Renal cortex interstitium (tissue), 11 donors: ENCODE data around the gene SORCS2. TPM values are rescaled to one million over a fixed set of nuclear protein-coding genes. Genes with fewer than 3 reads are reported as not detected.
"Not testable (repeated sequence)": the region's sequence is repeated elsewhere in the genome, so short reads cannot be mapped to it uniquely, and the experiment has no call there.

Experiments used
- DNase-seq, 11 donors: peaks; one replicate each; pipeline ENCODE4 v3.0.0-alpha.2; 2013; ENCODE audit warnings: low read depth in 9 of 11, low spot score in 4 of 11; ENCODE audit errors: extremely low read depth in 1 of 11
- polyA plus RNA-seq, 3 donors: library from polyadenylated mRNA; unstranded; fragments of 120-200 nt; gene quantifications; one replicate each; pipeline ENCODE4 v1.2.1, GENCODE V29; 2013; ENCODE audit not compliant: insufficient read length in 3 of 3

Gene SORCS2
- polyA plus RNA-seq, 3 donors: 8.3 to 13.3 (median 9.9) TPM

DNA sequence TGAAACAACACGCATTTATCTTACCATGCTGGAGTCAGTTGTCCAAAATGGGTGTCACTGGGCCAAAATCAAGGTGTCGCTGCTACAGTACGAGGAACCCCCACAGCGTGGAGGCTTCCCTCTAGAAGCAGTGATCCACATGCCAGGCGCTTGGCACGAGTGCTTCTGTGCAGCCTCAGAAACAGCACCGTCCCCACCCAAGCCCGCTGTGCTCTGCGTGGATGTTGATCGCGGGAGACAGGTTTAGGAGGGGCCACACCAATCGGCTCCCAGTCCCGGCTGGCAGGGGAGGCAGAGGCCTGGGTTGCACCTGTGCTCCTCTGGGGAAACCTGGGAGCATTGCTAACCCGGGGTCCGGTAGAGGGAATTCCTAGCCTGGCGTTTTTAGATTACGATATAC is 407.9 kb downstream of the SORCS2 start:
- DNase-seq: no peak

DNA sequence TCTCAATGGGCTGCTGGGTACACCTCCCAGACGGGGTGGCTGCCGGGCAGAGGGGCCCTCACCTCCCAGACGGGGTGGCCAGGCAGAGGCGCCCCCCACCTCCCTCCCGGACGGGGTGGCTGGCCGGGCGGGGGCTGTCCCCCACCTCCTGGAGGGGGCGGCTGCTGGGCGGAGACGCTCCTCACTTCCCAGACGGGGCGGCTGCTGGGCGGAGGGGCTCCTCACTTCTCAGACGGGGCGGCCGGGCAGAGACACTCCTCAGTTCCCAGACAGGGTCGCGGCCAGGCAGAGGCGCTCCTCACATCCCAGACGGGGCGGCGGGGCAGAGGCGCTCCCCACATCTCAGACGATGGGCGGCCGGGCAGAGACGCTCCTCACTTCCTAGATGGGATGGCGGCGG is 409.8 kb downstream of the SORCS2 start:
- DNase-seq: not testable (repeated sequence)

DNA sequence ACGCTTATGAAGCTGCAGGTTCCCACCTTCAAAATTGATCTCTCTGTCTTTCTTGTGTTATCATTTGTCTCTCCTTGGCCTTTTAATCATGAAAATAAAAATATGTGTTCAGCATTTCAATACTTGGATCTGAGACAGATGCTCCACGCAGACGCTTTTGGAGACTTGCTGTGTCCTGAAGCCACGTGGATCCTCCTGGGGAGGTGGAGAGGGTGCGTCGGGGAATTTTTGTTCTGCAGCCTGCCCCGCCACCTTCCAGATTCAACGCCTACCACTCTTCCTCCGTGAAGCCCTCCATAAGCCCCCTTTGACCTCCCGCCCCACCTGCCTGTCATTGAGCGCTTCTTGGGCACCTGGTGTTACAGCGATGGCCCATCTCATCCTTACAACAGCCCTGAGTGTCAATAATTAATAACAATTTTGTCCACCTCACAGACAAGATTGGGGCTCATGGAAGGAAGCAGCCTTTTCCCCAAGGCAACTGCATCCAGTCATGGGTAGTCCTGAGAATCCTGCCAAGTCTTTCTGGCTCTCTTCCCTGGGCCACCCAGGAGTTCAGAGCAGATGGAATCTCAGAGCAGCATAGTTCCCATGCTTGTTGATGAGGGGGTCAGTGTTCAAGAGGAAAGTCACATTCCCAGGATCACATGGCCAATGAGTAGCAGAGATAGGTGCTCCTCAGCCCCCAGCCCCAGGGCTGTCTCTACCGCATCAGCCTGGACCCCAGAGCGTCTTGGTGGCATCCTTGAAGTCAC is 415.0 kb downstream of the SORCS2 start:
- DNase-seq: peak in 1 of 11 donors; percentile 18

DNA sequence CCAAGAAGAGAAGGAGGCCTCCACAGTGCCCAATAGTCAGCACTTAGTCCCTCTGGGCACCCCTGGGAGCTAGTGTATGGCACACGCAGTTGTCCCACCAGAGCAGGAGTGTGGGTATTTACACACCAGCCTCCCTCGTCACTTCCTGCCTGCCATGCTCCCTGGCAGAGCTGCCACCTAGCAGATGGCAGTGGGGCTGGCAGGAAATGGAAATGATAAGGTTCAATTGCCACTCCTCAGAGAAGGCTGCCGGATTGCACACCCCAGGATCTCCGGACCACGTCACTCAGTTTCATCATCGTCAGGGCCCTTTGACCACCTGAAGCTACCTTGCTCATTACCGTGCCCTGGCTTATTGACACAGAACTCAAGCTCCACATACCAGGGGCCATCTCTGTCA is 415.7 kb downstream of the SORCS2 start:
- DNase-seq: no peak

DNA sequence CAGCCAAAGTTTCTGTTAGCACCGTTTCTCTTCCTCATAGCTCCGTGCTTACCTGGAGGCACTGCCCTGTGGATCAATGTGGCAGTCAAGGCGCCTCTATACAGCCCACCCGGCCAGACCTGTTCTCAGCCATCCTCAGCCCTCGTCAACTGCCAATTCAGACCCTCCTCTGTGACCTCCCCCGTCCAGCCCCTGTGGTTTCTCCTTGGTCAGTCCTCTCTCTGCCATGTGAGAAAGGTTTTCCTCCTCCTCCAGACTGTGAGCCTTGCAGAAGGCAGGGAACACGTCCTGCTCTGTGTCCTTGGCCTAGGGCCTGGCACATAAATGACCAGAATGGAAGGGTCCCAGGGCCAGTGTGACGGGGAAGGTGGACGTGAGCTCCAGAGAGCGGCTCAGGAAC is 417.0 kb downstream of the SORCS2 start:
- DNase-seq: no peak

DNA sequence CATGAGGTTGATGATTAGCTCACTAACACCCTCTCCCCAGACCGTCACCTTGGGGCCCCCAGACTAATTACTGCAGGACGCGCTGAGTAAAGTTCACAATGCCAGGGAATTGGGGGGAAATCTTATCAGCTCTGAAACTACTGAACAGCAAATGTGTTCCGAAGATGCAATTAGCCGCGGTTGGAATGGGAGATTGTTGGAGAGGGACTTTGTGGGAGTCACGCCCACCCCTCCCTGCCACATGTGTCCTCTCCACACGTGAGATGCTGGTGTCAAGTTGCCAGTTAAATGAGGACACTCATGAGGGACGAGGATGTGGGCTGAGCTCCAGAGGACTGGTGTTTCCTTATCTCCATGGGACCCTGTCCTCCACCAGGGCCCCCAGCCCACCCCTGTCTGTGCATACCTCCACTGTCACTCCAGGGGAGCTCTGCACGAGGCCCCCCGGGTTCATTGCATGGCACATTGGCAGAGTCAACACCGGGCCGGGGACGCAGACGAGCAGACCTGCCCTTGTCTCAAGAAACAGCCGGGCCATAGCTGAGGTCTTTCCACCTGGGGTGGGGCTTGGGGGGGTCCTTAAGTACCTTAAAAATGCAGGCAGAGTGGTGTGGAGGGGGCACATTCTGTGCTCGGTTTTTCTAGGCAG is 417.8 kb downstream of the SORCS2 start:
- no peak for DNase-seq

DNA sequence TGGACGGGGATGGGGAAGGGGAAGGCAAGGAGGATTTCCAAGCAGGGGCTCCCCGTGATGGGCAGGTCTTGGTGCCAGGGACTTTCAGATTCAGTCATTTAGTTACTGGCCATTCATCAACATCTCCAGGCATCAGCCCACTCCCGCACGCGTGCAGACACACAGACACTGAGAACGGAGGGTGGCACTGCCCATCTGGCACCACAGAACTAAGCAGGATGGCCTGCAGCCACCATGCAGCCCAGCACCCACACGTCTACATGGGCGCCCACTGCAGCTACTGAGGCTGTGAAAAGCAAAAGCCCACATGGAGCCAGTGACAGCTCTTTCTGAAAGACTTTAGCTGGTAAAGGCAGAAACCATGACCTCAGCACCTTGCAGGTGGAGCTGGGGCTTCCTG is 418.5 kb downstream of the SORCS2 start:
- DNase-seq: no peak

DNA sequence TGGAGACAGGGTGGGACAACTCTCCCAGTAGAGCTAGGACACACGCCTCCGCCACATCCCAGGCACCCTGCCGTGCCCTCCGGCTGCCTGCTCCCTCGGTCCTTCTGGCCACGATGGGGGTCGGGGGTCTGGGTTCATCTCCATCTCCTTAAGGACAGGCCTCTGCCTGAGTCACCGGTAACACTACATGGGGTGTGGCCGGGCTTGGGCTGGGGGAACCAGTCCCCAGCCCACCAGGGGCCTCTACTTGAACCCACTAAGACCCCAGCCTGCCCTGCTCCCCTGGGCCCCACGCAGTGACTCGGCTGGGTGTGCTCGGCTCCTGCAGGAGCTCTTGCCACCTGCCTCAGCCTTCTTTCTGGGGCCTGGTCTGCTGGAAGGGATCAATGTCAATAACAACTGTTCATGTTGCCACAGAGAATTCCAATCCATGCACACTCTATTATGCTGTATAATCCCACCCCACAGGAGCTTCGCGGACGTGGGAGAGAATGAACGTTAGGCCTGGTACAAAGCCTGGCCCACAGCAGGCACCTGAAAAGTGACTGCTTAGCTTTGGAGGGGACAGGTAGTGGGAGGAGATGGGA is 420.1 kb downstream of the SORCS2 start:
- no peak for DNase-seq

DNA sequence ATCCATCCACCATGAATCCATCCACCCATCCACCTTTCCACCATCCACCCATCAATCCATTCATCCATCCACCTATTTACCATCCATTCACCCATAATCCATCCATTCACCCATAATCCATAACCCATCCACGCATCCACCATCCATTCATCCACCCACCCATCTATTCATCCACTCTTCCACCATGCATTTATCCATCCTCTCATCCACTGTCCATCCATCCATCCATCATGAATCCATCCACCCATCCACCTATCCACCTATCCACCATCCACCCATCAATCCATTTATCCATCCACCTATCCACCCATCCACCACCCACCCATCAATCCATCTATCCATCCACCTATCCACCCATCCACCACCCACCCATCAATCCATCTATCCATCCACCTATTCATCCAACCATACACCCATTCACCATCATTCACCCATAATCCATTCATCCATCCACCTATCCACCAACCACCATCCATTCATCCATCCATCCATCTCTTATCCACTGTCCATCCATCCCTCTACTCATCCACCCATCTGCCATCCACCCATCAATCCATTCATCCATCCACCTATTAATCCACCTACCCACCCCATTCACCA is 422.1 kb downstream of the SORCS2 start:
- no peak for DNase-seq

DNA sequence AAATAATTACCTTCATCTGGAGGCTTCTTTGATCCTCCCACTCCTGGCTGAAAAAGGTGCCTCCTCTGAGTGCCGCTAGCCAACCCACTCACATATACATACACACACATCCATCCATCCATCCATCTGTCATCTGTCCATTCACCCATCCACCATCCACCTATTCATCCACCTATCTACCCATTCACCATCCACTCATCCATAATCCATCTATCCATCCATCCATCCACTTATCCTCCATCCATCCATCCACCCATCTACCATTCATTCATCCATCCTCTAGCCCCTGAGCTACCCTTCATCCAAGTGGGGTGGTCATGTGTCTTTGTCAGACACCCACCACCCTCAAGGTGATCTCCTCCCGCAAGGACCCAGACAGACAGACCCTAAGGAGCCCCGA is 423.9 kb downstream of the SORCS2 start:
- no peak for DNase-seq

DNA sequence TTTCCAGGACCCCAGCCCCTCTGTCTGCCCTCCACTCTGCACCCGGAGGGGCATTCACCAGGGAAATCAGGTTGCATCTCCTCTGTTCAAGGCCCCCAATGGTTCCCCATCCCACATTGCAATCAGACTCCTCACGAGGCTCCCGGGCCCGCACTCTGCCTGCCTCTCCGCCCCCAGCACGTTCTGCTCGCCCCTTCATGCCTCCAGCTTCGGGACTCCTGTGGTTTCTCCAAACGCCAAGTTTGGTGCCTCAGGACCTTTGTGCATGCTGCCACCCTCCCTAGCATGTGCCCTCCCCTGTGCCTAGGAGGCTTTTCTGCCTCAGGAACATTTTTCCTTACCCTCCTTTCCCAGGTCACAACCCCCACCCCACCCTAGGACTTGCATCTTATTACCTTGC is 426.0 kb downstream of the SORCS2 start:
- DNase-seq: no peak

DNA sequence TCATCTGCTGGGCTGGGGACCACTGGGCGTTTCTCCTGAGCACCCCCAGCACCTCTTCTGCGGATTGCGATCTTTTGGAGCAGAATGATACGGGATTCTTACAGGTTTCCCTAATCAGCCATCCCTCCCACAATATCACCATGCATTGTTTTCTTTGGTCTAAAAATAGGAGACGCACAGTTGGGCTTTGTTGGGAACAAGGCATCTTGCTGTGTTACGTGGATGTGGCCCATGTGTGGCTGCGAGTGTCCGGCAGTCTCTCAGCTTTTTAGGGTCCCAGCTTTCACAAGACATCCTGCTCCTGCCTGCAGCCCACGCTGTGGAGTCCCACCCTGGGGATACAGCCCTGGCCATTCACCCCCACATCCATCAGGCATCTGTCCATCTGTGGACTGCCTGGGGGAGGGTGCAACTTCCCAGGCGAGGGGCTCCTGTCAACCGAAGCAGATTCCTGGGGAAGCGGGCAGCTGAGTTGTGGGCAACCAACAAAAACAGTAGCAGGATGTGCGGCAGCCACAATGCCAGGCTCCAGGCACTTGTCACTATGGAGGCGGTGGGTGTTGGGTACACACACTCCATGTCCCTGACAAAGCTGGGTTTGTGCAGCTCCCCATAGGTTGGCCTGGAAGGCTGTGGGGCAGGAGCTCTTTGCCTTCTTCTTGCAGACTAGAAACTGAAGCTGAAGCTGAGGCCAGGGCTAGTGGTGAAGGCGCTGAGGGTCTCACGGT is 427.9 kb downstream of the SORCS2 start:
- no peak for DNase-seq

DNA sequence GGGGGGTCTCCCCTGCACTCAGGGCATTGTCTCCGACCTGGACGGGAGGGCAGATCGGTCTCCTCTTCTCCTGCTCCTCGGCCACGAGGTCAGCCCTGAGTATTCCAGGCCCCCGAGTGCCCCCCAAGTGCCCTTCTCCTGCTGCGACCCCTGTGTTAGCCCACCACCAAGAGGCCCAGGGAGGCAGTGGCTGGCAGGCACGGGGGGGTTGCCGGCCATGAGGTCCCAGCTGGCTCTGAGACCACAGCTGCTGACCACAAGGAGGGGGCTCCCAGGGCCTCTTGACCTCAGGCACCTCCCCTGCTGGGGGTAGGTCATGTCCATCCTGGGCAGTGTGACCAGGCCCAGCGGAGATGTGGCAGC is 428.5 kb downstream of the SORCS2 start:
- no peak for DNase-seq

DNA sequence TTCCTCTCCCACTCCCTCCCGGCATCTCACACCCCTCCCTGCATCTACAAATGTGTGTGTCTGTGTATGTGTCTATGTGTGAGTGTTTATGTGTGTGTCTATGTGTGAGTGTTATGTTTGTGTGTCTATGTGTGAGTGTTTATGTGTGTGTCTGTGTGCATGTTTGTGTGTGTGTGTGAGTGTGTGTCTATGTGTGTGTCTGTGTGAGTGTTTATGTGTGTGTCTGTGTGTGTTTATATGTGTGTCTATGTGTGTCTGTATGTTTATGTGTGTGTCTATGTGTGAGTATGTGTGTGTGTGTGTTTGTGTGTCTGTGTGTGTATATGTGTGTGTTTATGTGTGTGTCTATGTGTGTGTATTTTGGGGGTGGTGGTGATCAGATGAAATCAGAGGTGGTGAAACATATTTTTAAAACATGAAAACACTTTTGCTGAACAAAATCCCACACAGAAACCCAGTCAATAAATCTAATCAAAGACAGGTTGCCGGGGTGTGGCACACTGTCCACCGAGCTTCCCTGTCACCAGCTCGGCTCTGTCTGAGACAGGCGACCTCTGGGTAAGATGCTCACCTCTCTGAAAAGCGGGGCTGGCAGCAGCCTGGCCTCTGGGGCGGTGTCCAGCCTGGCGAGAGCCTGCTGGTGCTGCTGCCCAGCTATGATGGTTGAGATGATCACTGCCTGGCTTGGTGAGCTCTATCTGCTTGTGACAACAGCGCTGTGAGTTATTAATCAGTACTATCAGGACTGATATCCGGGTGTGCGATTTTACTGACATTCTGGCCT is 429.1 kb downstream of the SORCS2 start:
- DNase-seq: no peak

DNA sequence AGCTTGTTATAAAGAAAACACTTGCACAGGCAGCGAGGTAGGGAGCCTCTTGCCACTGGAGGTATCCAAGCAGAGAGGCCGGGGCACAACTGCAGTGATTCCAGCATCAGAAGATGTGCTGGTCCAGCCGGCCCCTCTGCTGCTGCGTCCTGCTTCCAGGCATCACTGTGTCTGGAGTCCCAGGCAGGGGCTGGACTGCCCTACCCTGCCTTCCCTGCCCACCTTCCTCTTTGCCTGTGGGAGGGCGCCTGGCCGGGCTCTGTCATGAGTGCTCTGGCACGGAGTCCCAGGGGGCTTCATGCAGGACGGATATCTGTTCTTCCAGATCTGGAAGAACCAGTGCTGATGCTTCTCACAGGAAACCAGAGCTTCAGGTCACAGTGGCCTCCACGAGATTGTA is 430.0 kb downstream of the SORCS2 start:
- DNase-seq: no peak

DNA sequence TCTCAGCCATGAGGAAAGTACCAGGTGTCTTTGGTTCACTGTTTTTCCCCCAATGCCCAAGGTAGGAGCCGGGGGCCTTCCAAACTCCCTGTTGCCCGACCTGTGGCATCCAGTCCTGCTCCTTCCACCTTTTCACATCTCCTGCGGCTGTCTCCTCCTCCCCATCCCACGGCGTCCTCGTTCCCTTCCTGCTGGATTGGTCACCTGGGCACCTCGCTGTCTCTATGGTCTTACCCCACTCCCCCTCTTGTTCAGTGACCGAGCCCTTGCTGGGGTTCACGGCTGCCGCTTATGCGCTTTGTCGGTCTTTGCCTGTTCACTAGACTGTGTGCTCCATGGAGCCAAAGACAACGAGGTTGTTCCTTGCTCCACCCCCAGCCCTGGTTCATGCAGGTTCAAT is 431.1 kb downstream of the SORCS2 start:
- no peak for DNase-seq

DNA sequence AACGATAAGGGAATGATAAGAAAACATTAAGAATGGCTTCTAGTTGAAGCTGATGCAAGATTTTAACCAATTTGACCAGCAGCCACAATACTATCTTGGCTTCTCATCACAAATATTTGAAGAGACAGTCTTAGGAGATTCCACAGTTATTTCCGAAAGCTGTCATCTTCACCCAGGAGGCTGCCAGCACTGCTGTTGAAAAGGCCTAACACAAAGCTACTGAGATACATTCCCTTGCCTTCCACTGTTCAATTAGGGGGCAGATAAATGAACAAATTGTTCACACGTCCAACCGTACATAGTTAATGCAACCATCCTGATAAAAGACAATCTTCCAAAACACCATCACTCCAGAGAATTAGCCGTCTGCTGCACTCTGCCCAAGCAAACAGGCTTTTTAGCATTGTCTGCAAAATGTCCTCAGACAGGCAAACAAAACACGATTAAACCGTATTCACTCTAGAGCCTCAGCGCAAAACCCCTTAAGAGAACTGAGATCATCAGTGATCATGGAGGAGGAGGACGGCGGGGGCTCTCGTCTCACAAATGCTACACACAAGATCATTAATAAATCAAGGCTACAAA is 432.1 kb downstream of the SORCS2 start:
- no peak for DNase-seq

DNA sequence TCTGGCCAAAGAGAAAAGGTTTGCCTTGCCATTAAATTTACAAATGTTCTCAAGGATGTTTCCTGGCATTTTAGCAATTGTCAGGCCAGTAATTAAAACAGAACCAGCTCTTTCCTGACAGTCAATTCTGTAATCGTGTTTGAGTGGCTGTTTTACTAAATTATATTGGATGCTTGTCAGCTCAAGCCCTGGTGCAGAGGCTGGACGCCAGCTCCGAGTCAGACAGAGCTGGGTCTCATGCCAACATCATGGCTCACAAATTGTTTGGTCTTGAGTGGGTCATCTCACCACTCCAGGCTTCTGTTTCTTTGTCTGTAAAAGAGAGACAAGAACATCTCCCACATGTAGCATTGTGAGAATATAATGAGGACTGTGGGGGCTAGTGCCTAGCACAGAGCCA is 432.7 kb downstream of the SORCS2 start:
- DNase-seq: no peak

DNA sequence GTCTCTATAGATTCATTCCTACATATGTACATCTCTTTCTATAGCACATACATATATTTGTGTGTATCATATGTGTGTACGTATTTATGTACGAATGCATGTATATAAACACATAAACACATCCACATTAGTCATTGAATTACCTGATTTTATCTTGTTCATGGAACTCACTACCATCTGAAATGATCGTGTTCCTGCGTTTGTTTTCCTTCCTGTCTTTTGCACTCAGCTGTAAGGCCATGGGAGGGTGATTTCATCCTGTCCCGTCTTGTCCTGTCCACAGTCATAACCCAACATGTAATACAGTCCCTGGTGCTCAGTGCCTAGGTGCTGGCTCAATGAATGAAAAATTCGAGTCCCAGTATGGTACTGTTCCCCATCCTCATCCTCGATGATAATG is 434.2 kb downstream of the SORCS2 start:
- DNase-seq: no peak
